ENCODE measurements around the gene ARMH2.

Gene ARMH2

DNA sequence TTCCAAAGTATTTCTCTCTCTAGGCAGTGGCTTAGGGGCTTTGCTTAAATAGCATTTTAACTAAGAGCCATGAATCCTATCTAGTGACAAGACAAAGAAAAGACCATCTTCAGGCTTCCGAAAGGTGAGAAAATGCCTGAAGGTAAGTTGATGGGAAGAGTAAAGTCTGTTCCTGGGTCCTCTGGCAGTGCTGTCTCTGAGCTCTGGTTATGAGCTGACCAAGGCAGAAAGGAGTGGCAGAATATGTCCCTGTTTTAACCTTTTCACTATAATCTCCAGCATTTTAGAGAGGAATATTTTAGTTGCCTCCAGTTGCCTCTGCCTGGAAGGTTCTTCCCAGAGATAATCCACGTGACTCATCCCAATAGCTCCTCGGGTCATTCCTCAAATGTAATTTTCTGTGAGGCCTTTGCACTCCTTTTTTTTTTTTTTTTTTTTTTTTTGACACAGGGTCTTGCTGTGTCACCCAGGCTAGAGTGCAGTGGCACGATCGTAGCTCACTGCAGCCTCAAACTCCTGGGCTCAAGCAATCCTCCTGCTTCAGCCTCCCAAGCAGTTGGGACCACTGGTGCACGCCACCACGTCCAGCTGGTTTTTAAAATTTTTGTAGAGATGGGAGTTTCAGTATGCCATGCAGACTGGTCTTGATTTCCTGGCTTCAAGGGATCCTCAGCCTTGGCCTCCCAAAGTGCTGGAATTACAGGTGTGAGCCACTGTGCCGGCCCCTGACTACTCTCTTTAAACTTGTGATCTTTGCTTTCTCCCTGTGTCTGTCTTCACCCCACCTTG, 3.7 kb upstream of the ARMH2 start:
- TF ChIP-seq, protein P1, sequence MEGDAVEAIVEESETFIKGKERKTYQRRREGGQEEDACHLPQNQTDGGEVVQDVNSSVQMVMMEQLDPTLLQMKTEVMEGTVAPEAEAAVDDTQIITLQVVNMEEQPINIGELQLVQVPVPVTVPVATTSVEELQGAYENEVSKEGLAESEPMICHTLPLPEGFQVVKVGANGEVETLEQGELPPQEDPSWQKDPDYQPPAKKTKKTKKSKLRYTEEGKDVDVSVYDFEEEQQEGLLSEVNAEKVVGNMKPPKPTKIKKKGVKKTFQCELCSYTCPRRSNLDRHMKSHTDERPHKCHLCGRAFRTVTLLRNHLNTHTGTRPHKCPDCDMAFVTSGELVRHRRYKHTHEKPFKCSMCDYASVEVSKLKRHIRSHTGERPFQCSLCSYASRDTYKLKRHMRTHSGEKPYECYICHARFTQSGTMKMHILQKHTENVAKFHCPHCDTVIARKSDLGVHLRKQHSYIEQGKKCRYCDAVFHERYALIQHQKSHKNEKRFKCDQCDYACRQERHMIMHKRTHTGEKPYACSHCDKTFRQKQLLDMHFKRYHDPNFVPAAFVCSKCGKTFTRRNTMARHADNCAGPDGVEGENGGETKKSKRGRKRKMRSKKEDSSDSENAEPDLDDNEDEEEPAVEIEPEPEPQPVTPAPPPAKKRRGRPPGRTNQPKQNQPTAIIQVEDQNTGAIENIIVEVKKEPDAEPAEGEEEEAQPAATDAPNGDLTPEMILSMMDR (IDR thresholded peaks at IDR 0.05) = no peak
- Histone ChIP-seq H3K4me3 (ENCODE audit: low read depth, low read length) (no peak overlapping the region), H3K36me3 (ENCODE audit: control insufficient read depth, insufficient read depth, low read length) (no peaks in the 10 kb centered on the region), H3K27me3 (ENCODE audit: control insufficient read depth, insufficient read depth, low read length) (no peaks in the 10 kb centered on the region), H3K4me2 (ENCODE audit: low read length) (no peak overlapping the region), H3K9ac (no peak overlapping the region), H3K4me1 (peaks cover 4% of the 10 kb centered on the region), H3K27ac (no peak overlapping the region), H3K9me3 (ENCODE audit: control insufficient read depth, low read length) (no peaks in the 10 kb centered on the region), H2AFZ (no peak overlapping the region), H3K79me2 (no peaks in the 10 kb centered on the region)

DNA sequence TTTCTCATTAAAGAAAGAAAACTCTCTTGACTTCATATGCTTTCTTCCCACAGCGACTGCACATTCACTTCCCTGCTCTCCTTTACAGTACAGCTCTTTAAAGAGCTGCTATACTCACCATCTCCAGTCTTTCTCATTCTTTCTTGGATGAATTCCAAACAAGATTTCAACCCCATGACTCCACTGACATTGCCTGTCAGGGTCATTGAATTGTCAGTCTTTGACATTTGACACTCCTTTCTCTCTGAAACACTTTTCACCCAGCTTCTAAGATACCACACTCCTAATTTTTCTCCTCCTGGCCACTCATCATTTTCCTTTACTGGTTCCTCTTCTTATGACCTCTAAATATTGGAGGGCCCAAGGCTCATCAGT, 811 bp upstream of the ARMH2 start:
- Histone ChIP-seq H3K36me3 (ENCODE audit: control insufficient read depth, insufficient read depth, low read length) (no peaks in the 10 kb centered on the region), H3K27ac (no peak overlapping the region), H3K79me2 (no peaks in the 10 kb centered on the region), H3K27me3 (ENCODE audit: control insufficient read depth, insufficient read depth, low read length) (no peaks in the 10 kb centered on the region), H3K4me3 (ENCODE audit: low read depth, low read length) (no peak overlapping the region), H2AFZ (no peak overlapping the region), H3K9me3 (ENCODE audit: control insufficient read depth, low read length) (no peaks in the 10 kb centered on the region), H3K9ac (no peak overlapping the region), H3K4me2 (ENCODE audit: low read length) (no peak overlapping the region), H3K4me1 (peaks cover 4% of the 10 kb centered on the region)
- TF ChIP-seq, protein P1 (IDR thresholded peaks at IDR 0.05) = no peak

DNA sequence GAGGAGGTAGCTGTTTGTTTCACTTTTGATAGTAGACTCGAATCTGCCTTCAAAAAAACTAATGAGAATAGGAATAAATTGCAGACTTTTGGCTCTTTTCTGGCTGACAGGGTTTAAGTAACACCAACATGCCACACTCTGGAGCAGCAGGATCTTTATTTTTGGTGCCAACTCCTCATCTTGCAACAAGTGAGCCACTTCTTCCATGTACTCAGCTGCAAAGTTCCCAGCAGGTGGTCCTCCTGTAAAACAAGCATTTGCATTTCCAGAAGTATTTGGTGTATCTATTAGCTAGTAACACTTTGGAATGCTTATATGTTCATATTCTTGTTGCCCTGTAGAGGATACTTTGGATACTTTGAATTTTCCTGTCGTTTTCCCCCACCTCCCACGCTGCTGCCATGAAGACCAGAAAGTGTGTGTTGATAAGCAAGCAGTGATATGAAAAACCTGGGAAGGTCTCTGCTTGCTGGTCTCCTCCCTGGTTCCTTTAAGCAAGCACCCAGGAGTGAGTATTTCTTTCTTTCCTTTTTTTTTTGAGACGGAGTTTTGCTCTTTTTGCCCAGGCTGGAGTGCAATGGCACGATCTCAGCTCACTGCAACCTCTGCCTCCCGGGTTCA, 1.0 kb downstream of the ARMH2 start:
- H3K36me3 ChIP-seq (ENCODE audit: control insufficient read depth, insufficient read depth, low read length) = no peaks in the 10 kb centered on the region
- H3K9me3 ChIP-seq (ENCODE audit: control insufficient read depth, low read length) = no peaks in the 10 kb centered on the region
- H2AFZ ChIP-seq = no peak overlapping the region
- no peak overlapping the region for H3K9ac ChIP-seq
- no peak overlapping the region for H3K4me2 ChIP-seq (ENCODE audit: low read length)
- H3K4me3 ChIP-seq (ENCODE audit: low read depth, low read length) = no peak overlapping the region
- TF ChIP-seq, protein P1 (IDR thresholded peaks at IDR 0.05) = no peak
- H3K27me3 ChIP-seq (ENCODE audit: control insufficient read depth, insufficient read depth, low read length) = no peaks in the 10 kb centered on the region
- H3K4me1 ChIP-seq = peaks cover 4% of the 10 kb centered on the region
- H3K27ac ChIP-seq = no peak overlapping the region
- H3K79me2 ChIP-seq = no peaks in the 10 kb centered on the region

DNA sequence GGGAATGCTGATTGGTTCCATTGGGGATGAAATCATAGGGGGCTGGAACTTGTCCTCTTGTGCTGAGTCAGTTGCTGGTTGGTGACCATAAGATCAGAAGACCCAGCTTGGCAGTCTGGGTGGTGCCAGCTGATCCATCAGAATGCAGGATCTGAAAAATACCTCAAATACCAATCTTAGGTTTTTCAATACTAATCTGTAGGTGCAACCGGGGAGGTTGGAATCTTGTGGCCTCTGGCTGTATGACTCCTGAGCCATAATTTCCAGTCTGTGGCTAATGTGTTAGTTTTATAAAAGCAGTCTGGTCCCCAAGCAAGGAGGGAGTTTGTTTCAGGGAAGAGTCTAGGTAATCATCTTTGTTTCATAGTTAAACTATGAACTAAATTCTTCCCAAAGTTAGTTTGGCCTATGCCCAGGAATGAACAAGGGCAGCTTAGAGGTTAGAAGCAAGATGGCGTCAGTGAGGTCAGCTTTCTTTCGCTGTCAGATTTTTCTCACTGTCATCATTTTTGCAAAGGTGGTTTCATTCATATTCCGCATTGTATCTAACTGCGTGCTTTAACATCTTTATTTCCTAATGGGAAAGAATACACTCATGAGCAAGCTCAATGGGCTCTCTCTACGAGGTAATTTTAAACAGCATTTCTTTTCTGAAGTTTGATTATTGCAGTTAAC, 2.0 kb downstream of the ARMH2 start:
- H3K27me3 ChIP-seq (ENCODE audit: control insufficient read depth, insufficient read depth, low read length) = no peaks in the 10 kb centered on the region
- no peaks in the 10 kb centered on the region for H3K36me3 ChIP-seq (ENCODE audit: control insufficient read depth, insufficient read depth, low read length)
- no peak overlapping the region for H3K27ac ChIP-seq
- H3K4me3 ChIP-seq (ENCODE audit: low read depth, low read length) = no peak overlapping the region
- TF ChIP-seq, protein P1 (IDR thresholded peaks at IDR 0.05) = no peak
- no peaks in the 10 kb centered on the region for H3K79me2 ChIP-seq
- H3K9me3 ChIP-seq (ENCODE audit: control insufficient read depth, low read length) = no peaks in the 10 kb centered on the region
- H3K4me1 ChIP-seq = peaks cover 4% of the 10 kb centered on the region
- H2AFZ ChIP-seq = no peak overlapping the region
- H3K4me2 ChIP-seq (ENCODE audit: low read length) = no peak overlapping the region
- no peak overlapping the region for H3K9ac ChIP-seq
